ENCODE results near the gene TPM4.
"Not testable (repeated sequence)": the region's sequence is repeated elsewhere in the genome, so short reads cannot be mapped to it uniquely, and the experiment has no call there.

Gene TPM4

DNA sequence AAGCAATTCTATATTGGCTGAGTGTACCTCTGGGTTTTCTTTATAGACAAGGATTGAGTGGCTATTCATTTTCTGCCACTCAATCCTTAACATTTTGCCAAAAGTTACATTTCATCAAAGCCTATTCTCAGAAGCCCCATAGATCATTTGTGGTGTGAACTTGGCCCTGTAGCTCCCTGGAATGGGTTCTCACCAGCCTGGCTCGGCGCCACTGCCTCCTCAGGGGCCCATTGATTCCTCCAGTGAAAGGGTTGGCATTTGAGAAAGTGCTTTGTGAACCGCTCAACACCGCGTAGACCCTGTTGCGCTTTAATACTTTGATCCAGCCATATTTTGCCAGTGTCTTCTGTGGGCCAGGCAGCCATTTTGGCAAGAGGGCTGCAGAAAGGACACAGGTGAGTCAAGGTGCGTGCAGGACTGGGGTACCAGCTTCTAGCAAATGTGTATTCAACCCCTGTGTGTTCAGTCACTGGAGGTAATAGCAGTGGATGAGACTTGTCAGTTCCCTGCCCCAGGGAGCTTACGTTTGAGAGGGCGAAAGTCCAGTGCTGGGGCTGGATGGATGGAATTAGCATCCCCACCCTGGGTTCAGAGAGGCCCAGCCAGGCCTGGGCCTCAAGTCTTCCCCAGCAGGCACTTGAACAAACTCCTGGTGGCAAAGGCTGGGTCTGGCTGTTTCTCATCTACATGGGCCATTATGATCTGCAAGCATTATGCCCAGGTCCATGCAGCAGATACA, 39.2 kb downstream of the TPM4 start:
- 94% methylated on average over 9 of the region's 9 CpGs for WGBS (ENCODE audit: insufficient coverage)
- Histone ChIP-seq H3K27ac (ENCODE audit: insufficient read depth in 1 of 2, low read depth in 1 of 2, low read length in 2 of 2, poor library complexity in 1 of 2, severe bottlenecking in 2 of 2) (peak overlapping the region; percentile 56 to 77), H3K4me3 (ENCODE audit: control insufficient read depth in 1 of 7, extremely low read depth in 1 of 7, insufficient read depth in 4 of 7, low read depth in 2 of 7, low read length in 6 of 7) (peak overlapping the region in 3 of 7 experiments; percentile 0 to 19 (median 10)), H3K4me1 (ENCODE audit: control extremely low read depth in 1 of 4, control insufficient read depth in 4 of 4, insufficient read depth in 4 of 4, low read length in 3 of 4) (peaks cover 15 to 85% (median 84%) of the 10 kb centered on the region in 4 experiments), H3K36me3 (ENCODE audit: control insufficient read depth in 4 of 4, insufficient read depth in 4 of 4, low read length in 3 of 4) (peaks cover 2 to 54% (median 20%) of the 10 kb centered on the region in 4 experiments), H3K9me3 (ENCODE audit: control extremely low read depth in 1 of 5, control insufficient read depth in 4 of 5, insufficient read depth in 2 of 5, low read depth in 1 of 5, low read length in 4 of 5) (no peaks in the 10 kb centered on the region), H3K27me3 (replicated peaks in 2 of 5; ENCODE audit: control insufficient read depth in 4 of 5, insufficient read depth in 5 of 5, low read length in 4 of 5) (no peaks in the 10 kb centered on the region)
- CTCF ChIA-PET = interaction anchor here (1.2 to 3.7 kb wide), 4 partner anchors 21 to 304 kb away, joined by 3 to 27 read pairs (median 4); partner anchors contain the start of gene FAM32A
- POLR2A ChIA-PET = no interaction called here
- DNase-seq = no peak

DNA sequence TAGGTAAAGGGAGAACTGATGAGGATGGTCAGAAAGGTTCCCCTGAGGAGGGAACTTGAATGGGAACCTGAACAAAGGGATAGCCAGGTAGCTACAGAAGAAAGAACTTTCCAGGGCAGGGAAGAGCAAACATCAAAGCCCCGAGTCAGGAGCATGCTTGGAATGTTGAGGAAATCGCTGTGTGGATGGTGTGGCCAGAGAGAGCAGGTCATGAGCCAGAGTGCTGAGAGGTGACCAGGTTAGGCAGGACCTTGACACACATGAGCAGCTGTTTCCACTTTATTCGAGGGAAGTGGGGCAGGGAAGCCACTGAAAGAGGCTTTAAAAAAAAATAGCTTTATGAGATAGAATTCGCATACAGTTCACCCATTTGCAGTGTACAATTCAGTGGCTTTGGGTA, 39.8 kb downstream of the TPM4 start:
- H3K4me1 ChIP-seq (ENCODE audit: control extremely low read depth in 1 of 4, control insufficient read depth in 4 of 4, insufficient read depth in 4 of 4, low read length in 3 of 4) = peaks cover 15 to 85% (median 82%) of the 10 kb centered on the region in 4 experiments
- 84% methylated on average over 3 of the region's 4 CpGs for WGBS (ENCODE audit: insufficient coverage)
- DNase-seq = no peak
- CTCF ChIA-PET = interaction anchor here (0.6 to 3.7 kb wide), 6 partner anchors 8 to 305 kb away, joined by 3 to 27 read pairs (median 4); partner anchors contain the start of gene FAM32A
- POLR2A ChIA-PET = interaction anchor here (2.8 kb wide), 1 partner anchor 28 kb away, joined by 11 read pairs; the partner anchor contains the start of gene HSH2D
- H3K9me3 ChIP-seq (ENCODE audit: control extremely low read depth in 1 of 5, control insufficient read depth in 4 of 5, insufficient read depth in 2 of 5, low read depth in 1 of 5, low read length in 4 of 5) = no peaks in the 10 kb centered on the region
- H3K36me3 ChIP-seq (ENCODE audit: control insufficient read depth in 4 of 4, insufficient read depth in 4 of 4, low read length in 3 of 4) = peaks cover 2 to 55% (median 24%) of the 10 kb centered on the region in 4 experiments
- H3K27ac ChIP-seq (ENCODE audit: insufficient read depth in 1 of 2, low read depth in 1 of 2, low read length in 2 of 2, poor library complexity in 1 of 2, severe bottlenecking in 2 of 2) = peak overlapping the region; percentile 56 to 77
- peak overlapping the region in 3 of 7 experiments; percentile 0 to 12 (median 2) for H3K4me3 ChIP-seq (ENCODE audit: control insufficient read depth in 1 of 7, extremely low read depth in 1 of 7, insufficient read depth in 4 of 7, low read depth in 2 of 7, low read length in 6 of 7)
- H3K27me3 ChIP-seq (replicated peaks in 2 of 5; ENCODE audit: control insufficient read depth in 4 of 5, insufficient read depth in 5 of 5, low read length in 4 of 5) = no peaks in the 10 kb centered on the region

DNA sequence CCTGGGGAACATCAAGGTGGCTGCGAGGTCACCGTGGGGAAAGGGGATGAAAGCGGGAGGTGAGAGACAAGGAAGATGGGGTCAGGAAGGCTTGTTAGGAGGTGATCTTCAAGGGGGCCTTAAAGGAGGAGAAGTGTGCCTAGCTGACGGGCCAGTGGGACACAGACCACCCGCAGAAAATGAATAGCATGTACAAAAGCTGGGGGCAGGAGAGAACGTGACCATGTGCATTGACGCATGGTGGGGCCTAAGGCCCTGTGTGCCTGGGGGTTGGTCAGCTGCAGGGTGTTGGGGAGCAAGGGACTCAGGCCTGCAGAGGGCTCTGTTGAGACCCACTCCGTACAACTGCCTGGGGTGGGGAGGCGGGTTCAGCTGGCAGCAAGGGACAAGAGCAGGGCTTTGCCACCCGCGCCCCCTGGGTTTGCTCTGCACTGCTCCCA, 41.3 kb downstream of the TPM4 start:
- Histone ChIP-seq H3K27me3 (replicated peaks in 2 of 5; ENCODE audit: control insufficient read depth in 4 of 5, insufficient read depth in 5 of 5, low read length in 4 of 5) (no peaks in the 10 kb centered on the region), H3K27ac (ENCODE audit: insufficient read depth in 1 of 2, low read depth in 1 of 2, low read length in 2 of 2, poor library complexity in 1 of 2, severe bottlenecking in 2 of 2) (peak overlapping the region; percentile 46 to 65), H3K4me1 (ENCODE audit: control extremely low read depth in 1 of 4, control insufficient read depth in 4 of 4, insufficient read depth in 4 of 4, low read length in 3 of 4) (peaks cover 10 to 79% (median 77%) of the 10 kb centered on the region in 4 experiments), H3K36me3 (ENCODE audit: control insufficient read depth in 4 of 4, insufficient read depth in 4 of 4, low read length in 3 of 4) (peaks cover 8 to 68% (median 39%) of the 10 kb centered on the region in 4 experiments), H3K9me3 (ENCODE audit: control extremely low read depth in 1 of 5, control insufficient read depth in 4 of 5, insufficient read depth in 2 of 5, low read depth in 1 of 5, low read length in 4 of 5) (no peaks in the 10 kb centered on the region), H3K4me3 (ENCODE audit: control insufficient read depth in 1 of 7, extremely low read depth in 1 of 7, insufficient read depth in 4 of 7, low read depth in 2 of 7, low read length in 6 of 7) (peak overlapping the region in 4 of 7 experiments; percentile 8 to 49 (median 30))
- WGBS (ENCODE audit: insufficient coverage) = 81% methylated on average over 6 of the region's 11 CpGs
- DNase-seq = peak; percentile 41 to 51 (median 43)
- ChIA-PET POLR2A (interaction anchor here (0.6 to 2.8 kb wide), 4 partner anchors 26 to 51 kb away, joined by 3 to 11 read pairs (median 6); partner anchors contain the start of gene HSH2D), CTCF (interaction anchor here (0.7 to 3.7 kb wide), 23 partner anchors 8 to 300 kb away, joined by 3 to 27 read pairs (median 4); partner anchors contain the start of genes FAM32A, HSH2D and TPM4)

DNA sequence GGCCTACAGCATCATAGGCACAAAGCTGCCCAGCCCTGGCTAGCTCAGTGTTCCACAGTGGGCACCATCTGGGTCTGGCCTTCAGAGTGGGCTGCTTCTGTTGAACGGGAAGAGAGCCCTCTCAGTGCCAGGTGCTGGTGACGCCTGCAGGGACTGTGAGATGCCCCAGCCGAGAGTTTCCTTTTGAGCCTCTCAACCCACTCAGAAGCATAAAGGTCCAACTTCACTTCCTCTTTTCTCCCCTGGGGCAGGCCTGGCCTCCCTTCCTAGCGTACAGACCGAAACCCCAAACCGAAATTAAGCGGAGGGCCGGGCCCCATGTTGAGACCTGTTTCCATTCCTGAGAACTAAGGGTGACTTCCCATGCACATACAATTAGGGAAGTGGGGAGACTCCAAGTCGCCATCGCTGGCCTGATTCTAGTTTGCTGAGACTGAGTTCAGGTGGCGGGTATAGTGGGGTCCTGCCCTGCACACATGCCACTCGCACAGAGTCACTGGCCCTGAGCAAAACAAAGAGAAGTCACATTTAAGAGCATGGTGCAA, 42.3 kb downstream of the TPM4 start:
- H3K4me1 ChIP-seq (ENCODE audit: control extremely low read depth in 1 of 4, control insufficient read depth in 4 of 4, insufficient read depth in 4 of 4, low read length in 3 of 4) = peaks cover 7 to 69% (median 67%) of the 10 kb centered on the region in 4 experiments
- H3K9me3 ChIP-seq (ENCODE audit: control extremely low read depth in 1 of 5, control insufficient read depth in 4 of 5, insufficient read depth in 2 of 5, low read depth in 1 of 5, low read length in 4 of 5) = no peaks in the 10 kb centered on the region
- no peaks in the 10 kb centered on the region for H3K27me3 ChIP-seq (replicated peaks in 2 of 5; ENCODE audit: control insufficient read depth in 4 of 5, insufficient read depth in 5 of 5, low read length in 4 of 5)
- peak; percentile 82 to 95 (median 94) for DNase-seq
- H3K27ac ChIP-seq (ENCODE audit: insufficient read depth in 1 of 2, low read depth in 1 of 2, low read length in 2 of 2, poor library complexity in 1 of 2, severe bottlenecking in 2 of 2) = peak overlapping the region; percentile 46 to 65
- H3K4me3 ChIP-seq (ENCODE audit: control insufficient read depth in 1 of 7, extremely low read depth in 1 of 7, insufficient read depth in 4 of 7, low read depth in 2 of 7, low read length in 6 of 7) = peak overlapping the region in 4 of 7 experiments; percentile 20 to 49 (median 34)
- H3K36me3 ChIP-seq (ENCODE audit: control insufficient read depth in 4 of 4, insufficient read depth in 4 of 4, low read length in 3 of 4) = peaks cover 13 to 70% (median 47%) of the 10 kb centered on the region in 4 experiments
- POLR2A ChIA-PET = interaction anchor here (0.5 to 2.8 kb wide), 4 partner anchors 25 to 50 kb away, joined by 3 to 11 read pairs (median 4); partner anchors contain the start of gene HSH2D
- CTCF ChIA-PET = interaction anchor here (0.8 to 3.7 kb wide), 19 partner anchors 9 to 299 kb away, joined by 3 to 27 read pairs (median 4); partner anchors contain the start of genes FAM32A, HSH2D and TPM4
- 7% methylated on average over 6 of the region's 12 CpGs for WGBS (ENCODE audit: insufficient coverage)

DNA sequence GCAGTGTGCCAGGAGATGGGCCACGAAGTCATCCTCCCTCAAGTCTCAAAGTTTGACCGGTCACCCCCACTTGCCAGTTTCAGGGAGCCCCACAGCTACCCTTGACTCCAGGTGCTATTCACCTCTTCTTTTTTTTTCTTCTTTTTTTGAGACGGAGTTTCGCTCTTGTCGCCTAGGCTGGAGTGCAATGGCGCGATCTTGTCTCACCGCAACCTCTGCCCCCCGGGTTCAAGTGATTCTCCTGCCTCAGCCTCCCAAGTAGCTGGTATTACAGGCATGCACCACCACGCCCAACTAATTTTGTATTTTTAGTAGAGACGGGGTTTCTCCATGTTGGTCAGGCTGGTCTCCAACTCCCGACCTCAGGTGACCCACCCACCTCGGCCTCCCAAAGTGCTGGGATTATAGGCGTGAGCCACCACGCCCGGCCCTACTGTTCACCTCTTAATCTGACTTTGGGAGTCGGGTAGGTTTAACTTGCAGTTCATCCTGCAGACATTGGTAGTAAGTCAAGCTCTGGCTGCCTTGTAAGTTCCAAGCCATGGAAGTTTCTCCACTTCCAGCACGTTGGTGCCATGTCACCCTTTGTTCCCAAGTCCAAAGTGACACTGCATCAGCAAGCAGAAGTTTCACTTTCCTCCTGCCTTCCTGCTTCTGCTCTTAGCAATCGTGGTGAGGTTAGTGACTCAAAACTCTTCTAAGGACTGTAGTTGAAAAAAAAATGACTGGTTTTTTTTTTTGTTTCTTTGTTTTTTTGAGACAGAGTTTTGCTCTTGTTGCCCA, 43.0 kb downstream of the TPM4 start:
- peak overlapping the region; percentile 46 to 65 for H3K27ac ChIP-seq (ENCODE audit: insufficient read depth in 1 of 2, low read depth in 1 of 2, low read length in 2 of 2, poor library complexity in 1 of 2, severe bottlenecking in 2 of 2)
- POLR2A ChIA-PET; H3K9me3 ChIP-seq (ENCODE audit: control extremely low read depth in 1 of 5, control insufficient read depth in 4 of 5, insufficient read depth in 2 of 5, low read depth in 1 of 5, low read length in 4 of 5); H3K27me3 ChIP-seq (replicated peaks in 2 of 5; ENCODE audit: control insufficient read depth in 4 of 5, insufficient read depth in 5 of 5, low read length in 4 of 5): not testable (repeated sequence)
- peaks cover 20 to 75% (median 53%) of the 10 kb centered on the region in 4 experiments for H3K36me3 ChIP-seq (ENCODE audit: control insufficient read depth in 4 of 4, insufficient read depth in 4 of 4, low read length in 3 of 4)
- WGBS (ENCODE audit: insufficient coverage) = 84% methylated on average over 16 of the region's 19 CpGs
- CTCF ChIA-PET = interaction anchor here (0.8 to 1.6 kb wide), 5 partner anchors 9 to 59 kb away, joined by 3 to 10 read pairs (median 3); partner anchors contain the start of gene HSH2D
- DNase-seq = peak; percentile 69 to 89 (median 89)
- peaks cover 7 to 64% (median 60%) of the 10 kb centered on the region in 4 experiments for H3K4me1 ChIP-seq (ENCODE audit: control extremely low read depth in 1 of 4, control insufficient read depth in 4 of 4, insufficient read depth in 4 of 4, low read length in 3 of 4)
- H3K4me3 ChIP-seq (ENCODE audit: control insufficient read depth in 1 of 7, extremely low read depth in 1 of 7, insufficient read depth in 4 of 7, low read depth in 2 of 7, low read length in 6 of 7) = peak overlapping the region in 4 of 7 experiments; percentile 20 to 49 (median 34)

- 98% methylated on average over 4 of the region's 5 CpGs for WGBS (ENCODE audit: insufficient coverage)
- peaks cover 19 to 79% (median 66%) of the 10 kb centered on the region in 4 experiments for H3K36me3 ChIP-seq (ENCODE audit: control insufficient read depth in 4 of 4, insufficient read depth in 4 of 4, low read length in 3 of 4)
Measured at GRCh38 chr19:16121141-16121540, 44.8 kb downstream of the TPM4 start.

More at GRCh38 chr19:16121141-16121540, 44.8 kb downstream of the TPM4 start:
- Histone ChIP-seq H3K4me1 (ENCODE audit: control extremely low read depth in 1 of 4, control insufficient read depth in 4 of 4, insufficient read depth in 4 of 4, low read length in 3 of 4) (peaks cover 7 to 47% (median 43%) of the 10 kb centered on the region in 4 experiments), H3K9me3 (ENCODE audit: control extremely low read depth in 1 of 5, control insufficient read depth in 4 of 5, insufficient read depth in 2 of 5, low read depth in 1 of 5, low read length in 4 of 5) (no peaks in the 10 kb centered on the region), H3K27me3 (replicated peaks in 2 of 5; ENCODE audit: control insufficient read depth in 4 of 5, insufficient read depth in 5 of 5, low read length in 4 of 5) (no peaks in the 10 kb centered on the region), H3K4me3 (ENCODE audit: control insufficient read depth in 1 of 7, extremely low read depth in 1 of 7, insufficient read depth in 4 of 7, low read depth in 2 of 7, low read length in 6 of 7) (no peak overlapping the region), H3K27ac (ENCODE audit: insufficient read depth in 1 of 2, low read depth in 1 of 2, low read length in 2 of 2, poor library complexity in 1 of 2, severe bottlenecking in 2 of 2) (peak overlapping the region in 1 of 2 experiments; percentile 40)
- CTCF ChIA-PET = no interaction called here
- POLR2A ChIA-PET = no interaction called here
- DNase-seq = no peak

Measured in common myeloid progenitor, CD34-positive (primary cell).